KMS-11 (cell line): ENCODE data around the gene HIRA.

ENCODE experiments used
- H2AFZ ChIP-seq: fragments of 200-600 bp; sonication (generic); 2 replicates; pipeline ENCODE4 v1.6.1; 2016; ENCODE audit warnings: antibody characterized with exemption, mixed run types, low read depth
- H3K27ac ChIP-seq: fragments of 200-600 bp; sonication (generic); 2 replicates; pipeline ENCODE4 v1.6.1; 2016; ENCODE audit warnings: mild to moderate bottlenecking, mixed run types
- H3K27me3 ChIP-seq: fragments of 200-600 bp; sonication (generic); 2 replicates; pipeline ENCODE4 v1.6.1; 2017; ENCODE audit warnings: mild to moderate bottlenecking, low read depth, mixed run types, moderate library complexity; ENCODE audit not compliant: insufficient read depth
- H3K36me3 ChIP-seq: fragments of 200-600 bp; sonication (generic); 2 replicates; pipeline ENCODE4 v1.6.1; 2017; ENCODE audit warnings: mild to moderate bottlenecking, mixed run types; ENCODE audit not compliant: insufficient read depth
- H3K4me1 ChIP-seq: fragments of 200-600 bp; sonication (generic); 2 replicates; pipeline ENCODE4 v1.6.1; 2016; ENCODE audit warnings: mild to moderate bottlenecking, low read depth, mixed run types; ENCODE audit not compliant: poor library complexity, severe bottlenecking
- H3K4me2 ChIP-seq: fragments of 200-600 bp; sonication (generic); 2 replicates; pipeline ENCODE4 v1.7.0; 2016; ENCODE audit warnings: mild to moderate bottlenecking, mixed run types
- H3K4me3 ChIP-seq: fragments of 200-600 bp; sonication (generic); IDR thresholded peaks from 2 replicates; pipeline ENCODE4 v1.6.1; 2017; ENCODE audit warnings: low read depth, low read length, mixed read lengths; ENCODE audit not compliant: insufficient read depth
- H3K79me2 ChIP-seq: fragments of 200-600 bp; sonication (generic); 2 replicates; pipeline ENCODE4 v1.6.1; 2016; ENCODE audit warnings: low read depth, mixed run types; ENCODE audit not compliant: insufficient read depth
- H3K9ac ChIP-seq: fragments of 200-600 bp; sonication (generic); 2 replicates; pipeline ENCODE4 v1.6.1; 2016; ENCODE audit warnings: mild to moderate bottlenecking, mixed run types
- H4K20me1 ChIP-seq: fragments of 200-600 bp; sonication (generic); 2 replicates; pipeline ENCODE4 v1.6.1; 2016; ENCODE audit warnings: mild to moderate bottlenecking, mixed run types; ENCODE audit not compliant: insufficient read depth
- CTCF ChIP-seq: fragments of 200-600 bp; sonication (generic); conservative IDR thresholded peaks from 2 replicates; pipeline ENCODE4 v1.6.1; 2017; ENCODE audit warnings: low read depth, mild to moderate bottlenecking, antibody characterized with exemption, low read length, moderate library complexity, mixed read lengths

Gene HIRA

GRCh38 chr22:19455033-19455432 lies 23.5 kb upstream of the HIRA start:
- no peak overlapping the region for H3K4me3 ChIP-seq
- H3K79me2 ChIP-seq = no peaks in the 10 kb centered on the region
- no peaks in the 10 kb centered on the region for H3K4me1 ChIP-seq
- no peaks in the 10 kb centered on the region for H3K36me3 ChIP-seq
- H3K4me2 ChIP-seq = no peak overlapping the region
- no peak for TF ChIP-seq CTCF
- no peaks in the 10 kb centered on the region for H4K20me1 ChIP-seq
- H3K27me3 ChIP-seq = no peaks in the 10 kb centered on the region
- H2AFZ ChIP-seq = no peak overlapping the region
- no peak overlapping the region for H3K27ac ChIP-seq
- no peak overlapping the region for H3K9ac ChIP-seq

DNA sequence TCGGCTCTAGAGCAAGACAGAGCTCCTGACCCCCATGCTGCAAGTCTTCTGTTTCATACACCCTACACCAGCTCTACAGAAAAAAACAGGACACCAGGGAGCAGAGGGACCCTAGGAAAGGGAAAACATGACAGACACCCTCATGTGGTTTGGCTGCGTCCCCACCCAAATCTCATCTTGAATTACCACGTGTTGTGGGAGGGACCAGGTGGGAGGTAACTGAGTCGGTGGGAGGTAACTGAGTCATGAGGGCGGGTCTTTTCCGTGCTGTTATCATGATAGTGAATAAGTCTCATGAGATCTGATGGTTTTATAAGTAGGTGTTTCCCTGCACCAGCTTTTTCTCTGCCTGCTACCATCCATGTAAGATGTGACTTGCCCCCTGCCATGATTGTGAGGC lies 22.6 kb upstream of the HIRA start:
- H3K27ac ChIP-seq = no peak overlapping the region
- H4K20me1 ChIP-seq = no peaks in the 10 kb centered on the region
- H3K36me3 ChIP-seq = no peaks in the 10 kb centered on the region
- no peaks in the 10 kb centered on the region for H3K27me3 ChIP-seq
- no peak overlapping the region for H2AFZ ChIP-seq
- no peak for TF ChIP-seq CTCF
- H3K4me1 ChIP-seq = peaks cover 8% of the 10 kb centered on the region
- H3K9ac ChIP-seq = no peak overlapping the region
- no peak overlapping the region for H3K4me3 ChIP-seq
- H3K4me2 ChIP-seq = no peak overlapping the region
- 0 out of 2 replicates have a peak, but pooled peaks cover 3% of the 10 kb centered on the region for H3K79me2 ChIP-seq

DNA sequence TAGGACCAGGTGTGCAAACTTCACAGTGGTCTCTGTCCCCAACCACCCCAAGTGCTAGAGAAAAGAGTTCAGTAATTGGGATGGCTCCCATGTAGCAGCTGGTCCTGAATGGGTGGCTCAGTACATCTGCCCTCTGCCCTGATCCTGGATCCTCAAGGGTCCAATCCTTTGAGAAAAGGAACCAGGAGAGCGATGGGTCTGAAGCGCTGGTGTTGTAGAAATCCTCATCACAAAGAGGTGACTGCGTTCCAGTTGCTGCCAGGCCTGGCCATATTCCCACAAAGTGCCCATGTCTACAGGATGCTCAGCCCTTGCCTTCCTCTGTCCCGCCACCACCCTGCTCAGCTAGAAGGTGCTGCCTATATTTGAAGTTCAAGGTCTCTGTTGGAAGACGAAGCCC lies 22.2 kb upstream of the HIRA start:
- H3K9ac ChIP-seq = no peak overlapping the region
- no peak overlapping the region for H3K27ac ChIP-seq
- no peak overlapping the region for H3K4me3 ChIP-seq
- H3K4me1 ChIP-seq = peaks cover 12% of the 10 kb centered on the region
- TF ChIP-seq CTCF = no peak
- H3K79me2 ChIP-seq = peaks cover 7% of the 10 kb centered on the region; the same call in 1 of the 2 replicates
- H2AFZ ChIP-seq = no peak overlapping the region
- H3K4me2 ChIP-seq = no peak overlapping the region
- no peaks in the 10 kb centered on the region for H4K20me1 ChIP-seq
- H3K27me3 ChIP-seq = no peaks in the 10 kb centered on the region
- H3K36me3 ChIP-seq = no peaks in the 10 kb centered on the region

GRCh38 chr22:19451570-19451969 lies 20.0 kb upstream of the HIRA start:
- Histone ChIP-seq H3K4me2 (no peak overlapping the region), H2AFZ (no peak overlapping the region), H3K4me1 (peaks cover 19% of the 10 kb centered on the region), H4K20me1 (no peaks in the 10 kb centered on the region), H3K27me3 (no peaks in the 10 kb centered on the region), H3K36me3 (no peaks in the 10 kb centered on the region), H3K9ac (no peak overlapping the region), H3K27ac (no peak overlapping the region), H3K4me3 (no peak overlapping the region), H3K79me2 (peaks cover 23% of the 10 kb centered on the region; the same call in 1 of the 2 replicates)
- no peak for TF ChIP-seq CTCF
